Fibroblast of gingiva (primary cell): ENCODE results near the gene WASF2.
"Not testable (repeated sequence)": the region's sequence is repeated elsewhere in the genome, so short reads cannot be mapped to it uniquely, and the experiment has no call there.

Source experiments
- DNase-seq: peaks from one replicate; pipeline ENCODE4 v3.0.0-alpha.2; 2011; ENCODE audit warnings: low read depth

WASF2 gene

GRCh38 chr1:27489973-27490741 is at the start of gene WASF2:
TSS of gene WASF2 (minus strand) at chr1:27490167. CDS start at chr1:27428890, 61,277 bp downstream.
- peak; percentile 95 for DNase-seq

- DNase-seq = peak; percentile 49
These were observed 48.8 kb upstream of the WASF2 start for GRCh38 chr1:27538793-27539192.

- DNase-seq = not testable (repeated sequence)
These were observed 48.3 kb upstream of the WASF2 start for GRCh38 chr1:27538305-27538676.

- peak; percentile 75 for DNase-seq
These were observed 46.8 kb upstream of the WASF2 start for GRCh38 chr1:27536767-27537166.

GRCh38 chr1:27536010-27536757 is 46.2 kb upstream of the WASF2 start:
- DNase-seq = no peak

GRCh38 chr1:27535386-27535785 is 45.4 kb upstream of the WASF2 start:
- no peak for DNase-seq

- DNase-seq = no peak
These were observed 42.2 kb upstream of the WASF2 start for GRCh38 chr1:27531959-27532685.

GRCh38 chr1:27530192-27530591 is 40.2 kb upstream of the WASF2 start:
- no peak for DNase-seq

- no peak for DNase-seq
These were observed 39.7 kb upstream of the WASF2 start for GRCh38 chr1:27529704-27530018.

GRCh38 chr1:27528818-27529703 is 39.1 kb upstream of the WASF2 start:
- peak; percentile 51 for DNase-seq

GRCh38 chr1:27527890-27528817 is 38.2 kb upstream of the WASF2 start:
- no peak for DNase-seq

GRCh38 chr1:27527223-27527889 is 37.4 kb upstream of the WASF2 start:
- peak; percentile 56 for DNase-seq

GRCh38 chr1:27526569-27527222 is 36.7 kb upstream of the WASF2 start:
- no peak for DNase-seq

GRCh38 chr1:27525296-27526272 is 35.6 kb upstream of the WASF2 start:
- peak; percentile 54 for DNase-seq

GRCh38 chr1:27523337-27524020 is 33.5 kb upstream of the WASF2 start:
- DNase-seq = no peak

GRCh38 chr1:27522432-27523336 is 32.7 kb upstream of the WASF2 start:
- DNase-seq = peak; percentile 41
